Stimulated activated CD4-positive, alpha-beta T cell treated with anti-CD3 and anti-CD28 coated beads, Interleukin-1b, Interleukin-23, amount 100 ng/mL, for 24 hours (primary cell): ENCODE results near the gene CAMK2B.

ENCODE experiments used
- DNase-seq, 4 experiments: peaks; one replicate each; pipeline ENCODE4 v3.0.0-alpha.2; 2020; ENCODE audit warnings: low read depth in 4 of 4, low spot score in 1 of 4

The CAMK2B gene

GRCh38 chr7:44330331-44330730 is 4.9 kb upstream of the CAMK2B start:
- no peak for DNase-seq

- no peak for DNase-seq
Observed at GRCh38 chr7:44329888-44330287, 4.5 kb upstream of the CAMK2B start.

GRCh38 chr7:44329081-44329480 is 3.7 kb upstream of the CAMK2B start:
- DNase-seq = no peak

GRCh38 chr7:44327981-44328380 is 2.6 kb upstream of the CAMK2B start:
- no peak for DNase-seq

- no peak for DNase-seq
Observed at GRCh38 chr7:44326261-44327125, 1.1 kb upstream of the CAMK2B start.

- no peak for DNase-seq
Observed at GRCh38 chr7:44325811-44326241, 432 bp upstream of the CAMK2B start.

GRCh38 chr7:44324481-44325200 is 753 bp downstream of the CAMK2B start:
- no peak for DNase-seq

- no peak for DNase-seq
Observed at GRCh38 chr7:44324204-44324480, 1.3 kb downstream of the CAMK2B start.

GRCh38 chr7:44323381-44324203 is 1.8 kb downstream of the CAMK2B start:
- DNase-seq = no peak

GRCh38 chr7:44322631-44323363 is 2.6 kb downstream of the CAMK2B start:
- no peak for DNase-seq

GRCh38 chr7:44321796-44322195 is 3.6 kb downstream of the CAMK2B start:
- DNase-seq = no peak

GRCh38 chr7:44320794-44321371 is 4.5 kb downstream of the CAMK2B start:
- DNase-seq = no peak

- no peak for DNase-seq
Observed at GRCh38 chr7:44320141-44320540, 5.3 kb downstream of the CAMK2B start.

- no peak for DNase-seq
Observed at GRCh38 chr7:44318332-44318731, 7.1 kb downstream of the CAMK2B start.

- DNase-seq = no peak
Observed at GRCh38 chr7:44315301-44315903, 10.0 kb downstream of the CAMK2B start.

- DNase-seq = no peak
Observed at GRCh38 chr7:44313621-44314031, 11.8 kb downstream of the CAMK2B start.

- DNase-seq = no peak
Observed at GRCh38 chr7:44313016-44313415, 12.4 kb downstream of the CAMK2B start.

GRCh38 chr7:44311561-44312495 is 13.6 kb downstream of the CAMK2B start:
- no peak for DNase-seq

- no peak for DNase-seq
Observed at GRCh38 chr7:44310221-44310848, 15.1 kb downstream of the CAMK2B start.
